ENCODE data around the gene RAB21. TPM values are rescaled to one million over a fixed set of nuclear protein-coding genes. Genes with fewer than 3 reads are reported as not detected.
A peak's percentile ranks its signal among the peaks of the same experiment; 100 is the strongest.

Gene RAB21
- total RNA-seq, 1 donor: 37.5 TPM

GRCh38 chr12:71791473-71792150 is 36.9 kb downstream of the RAB21 start:
- no peak for TF ChIP-seq CTCF (IDR thresholded peaks at IDR 0.05; ENCODE audit: insufficient read depth, low read length)
- no peak overlapping the region for H3K4me3 ChIP-seq (ENCODE audit: low read depth, low read length)
- no peak for DNase-seq (ENCODE audit: low read depth)

GRCh38 chr12:71792599-71792998 is 37.9 kb downstream of the RAB21 start:
- DNase-seq (ENCODE audit: low read depth): no peak
- no peak for TF ChIP-seq CTCF (IDR thresholded peaks at IDR 0.05; ENCODE audit: insufficient read depth, low read length)
- H3K4me3 ChIP-seq (ENCODE audit: low read depth, low read length): no peak overlapping the region

GRCh38 chr12:71795901-71796300 is 41.2 kb downstream of the RAB21 start:
- TF ChIP-seq CTCF (IDR thresholded peaks at IDR 0.05; ENCODE audit: insufficient read depth, low read length): no peak
- no peak for DNase-seq (ENCODE audit: low read depth)
- no peak overlapping the region for H3K4me3 ChIP-seq (ENCODE audit: low read depth, low read length)

- peak; percentile 13 for DNase-seq (ENCODE audit: low read depth)
- no peak for TF ChIP-seq CTCF (IDR thresholded peaks at IDR 0.05; ENCODE audit: insufficient read depth, low read length)
- H3K4me3 ChIP-seq (ENCODE audit: low read depth, low read length): no peak overlapping the region
These were observed 42.9 kb downstream of the RAB21 start for GRCh38 chr12:71797531-71797930.

- H3K4me3 ChIP-seq (ENCODE audit: low read depth, low read length): no peak overlapping the region
- no peak for TF ChIP-seq CTCF (IDR thresholded peaks at IDR 0.05; ENCODE audit: insufficient read depth, low read length)
- DNase-seq (ENCODE audit: low read depth): peak; percentile 28
These were observed 44.4 kb downstream of the RAB21 start for GRCh38 chr12:71799106-71799505.

- no peak for DNase-seq (ENCODE audit: low read depth)
- TF ChIP-seq CTCF (IDR thresholded peaks at IDR 0.05; ENCODE audit: insufficient read depth, low read length): no peak
- H3K4me3 ChIP-seq (ENCODE audit: low read depth, low read length): no peak overlapping the region
These were observed 45.5 kb downstream of the RAB21 start for GRCh38 chr12:71800177-71800576.

GRCh38 chr12:71804505-71804904 is 49.8 kb downstream of the RAB21 start:
- no peak overlapping the region for H3K4me3 ChIP-seq (ENCODE audit: low read depth, low read length)
- DNase-seq (ENCODE audit: low read depth): no peak
- TF ChIP-seq CTCF (IDR thresholded peaks at IDR 0.05; ENCODE audit: insufficient read depth, low read length): no peak

Measured in fibroblast of the aortic adventitia (primary cell).